Choroid plexus epithelial cell (primary cell): ENCODE measurements around the gene RPS18.

Experiments used
- DNase-seq: peaks from one replicate; pipeline ENCODE4 v3.0.0-alpha.2; 2010; ENCODE audit warnings: low read depth
- H3K4me3 ChIP-seq: 2 replicates; pipeline ENCODE4 v1.5.1; 2011; ENCODE audit warnings: low read depth, mild to moderate bottlenecking, control low read depth, low read length, moderate library complexity
- CTCF ChIP-seq: conservative IDR thresholded peaks from 2 replicates; pipeline ENCODE4 v1.5.1; 2011; ENCODE audit warnings: low read depth, mild to moderate bottlenecking, control low read depth, inconsistent platforms, low read length, moderate library complexity

The RPS18 gene

GRCh38 chr6:33286946-33287914, 15.4 kb downstream of the RPS18 start:
- DNase-seq = no peak

GRCh38 chr6:33288141-33288920, 16.5 kb downstream of the RPS18 start:
- no peak for DNase-seq
- H3K4me3 ChIP-seq = peak overlapping the region; percentile 87

More at GRCh38 chr6:33286946-33287914, 15.4 kb downstream of the RPS18 start:
- no peak for TF ChIP-seq CTCF
- H3K4me3 ChIP-seq = no peak overlapping the region

GRCh38 chr6:33288921-33289783, 17.3 kb downstream of the RPS18 start, which contains the start of the genes PFDN6 and WDR46:
PFDN6 (plus strand) TSS chr6:33289601; CDS start chr6:33289857, 256 bp downstream.
WDR46 (minus strand) TSS chr6:33289239; CDS start chr6:33289170, 69 bp downstream.
- DNase-seq = peak; percentile 92
- peak within 1 kb of the TSS; percentile 87 for H3K4me3 ChIP-seq
- no peak for TF ChIP-seq CTCF

More at GRCh38 chr6:33288141-33288920, 16.5 kb downstream of the RPS18 start:
- TF ChIP-seq CTCF = no peak

- H3K4me3 ChIP-seq = peak overlapping the region; percentile 87
- DNase-seq = no peak
- TF ChIP-seq CTCF = no peak
These were observed 18.0 kb downstream of the RPS18 start for GRCh38 chr6:33289784-33290315.

- peak overlapping the region; percentile 87 for H3K4me3 ChIP-seq
- no peak for DNase-seq
- no peak for TF ChIP-seq CTCF
These were observed 18.6 kb downstream of the RPS18 start for GRCh38 chr6:33290459-33290858.
